ENCODE measurements around the gene GNB1. TPM values are rescaled to one million over a fixed set of nuclear protein-coding genes. Genes with fewer than 3 reads are reported as not detected.

The GNB1 gene
- total RNA-seq, 1 donor from 2014 or later, result 257 TPM

DNA sequence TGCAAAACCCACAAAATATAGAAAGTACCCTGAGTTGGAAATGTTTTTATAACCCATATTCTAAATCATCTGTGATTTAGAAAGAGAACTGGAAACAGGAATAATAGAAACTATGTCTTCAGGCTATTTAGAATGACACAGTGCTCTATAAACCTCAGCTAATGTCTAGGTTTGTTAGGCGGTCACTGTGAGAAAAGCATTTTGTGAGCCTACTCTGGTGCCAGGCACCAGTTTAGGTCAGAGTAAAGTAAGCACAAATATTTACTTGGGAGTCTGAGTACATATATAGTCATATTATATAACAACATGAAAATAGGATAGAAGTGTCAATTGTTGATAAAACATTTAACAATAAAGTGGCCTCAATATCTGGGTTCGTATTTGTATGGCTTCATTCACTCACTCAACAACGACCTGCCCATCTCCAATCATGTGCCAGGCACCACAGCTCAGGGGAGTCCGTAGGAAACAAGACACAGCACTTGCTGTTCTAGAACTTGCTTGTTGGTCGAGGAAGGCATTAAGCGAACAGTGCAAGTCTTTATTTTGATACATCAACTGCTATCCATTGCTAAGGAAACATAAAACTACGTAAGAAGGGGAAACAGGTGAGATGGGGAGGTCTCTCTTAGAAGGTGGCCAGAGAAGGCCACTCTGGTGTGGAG, 37.2 kb downstream of the GNB1 start:
- Histone ChIP-seq H3K27me3 (ENCODE audit: control insufficient read depth, insufficient read depth, low read length) (no peaks in the 10 kb centered on the region), H3K4me3 (ENCODE audit: low read depth, low read length) (no peak overlapping the region), H3K36me3 (ENCODE audit: control insufficient read depth, insufficient read depth, low read length) (no peaks in the 10 kb centered on the region)
- no peak for DNase-seq (ENCODE audit: low read depth)
- TF ChIP-seq CTCF (IDR thresholded peaks at IDR 0.05; ENCODE audit: insufficient read depth, low read length, poor library complexity, severe bottlenecking), result no peak

- H3K36me3 ChIP-seq (ENCODE audit: control insufficient read depth, insufficient read depth, low read length), result no peaks in the 10 kb centered on the region
- no peak overlapping the region for H3K4me3 ChIP-seq (ENCODE audit: low read depth, low read length)
- DNase-seq (ENCODE audit: low read depth), result no peak
- TF ChIP-seq CTCF (IDR thresholded peaks at IDR 0.05; ENCODE audit: insufficient read depth, low read length, poor library complexity, severe bottlenecking), result no peak
- H3K27me3 ChIP-seq (ENCODE audit: control insufficient read depth, insufficient read depth, low read length), result no peaks in the 10 kb centered on the region
Measured at GRCh38 chr1:1852619-1853414, 38.1 kb downstream of the GNB1 start.

- Histone ChIP-seq H3K36me3 (ENCODE audit: control insufficient read depth, insufficient read depth, low read length) (no peaks in the 10 kb centered on the region), H3K4me3 (ENCODE audit: low read depth, low read length) (no peak overlapping the region), H3K27me3 (ENCODE audit: control insufficient read depth, insufficient read depth, low read length) (no peaks in the 10 kb centered on the region)
- no peak for DNase-seq (ENCODE audit: low read depth)
- TF ChIP-seq CTCF (IDR thresholded peaks at IDR 0.05; ENCODE audit: insufficient read depth, low read length, poor library complexity, severe bottlenecking), result no peak
Measured at GRCh38 chr1:1847890-1848289, 43.0 kb downstream of the GNB1 start.

DNA sequence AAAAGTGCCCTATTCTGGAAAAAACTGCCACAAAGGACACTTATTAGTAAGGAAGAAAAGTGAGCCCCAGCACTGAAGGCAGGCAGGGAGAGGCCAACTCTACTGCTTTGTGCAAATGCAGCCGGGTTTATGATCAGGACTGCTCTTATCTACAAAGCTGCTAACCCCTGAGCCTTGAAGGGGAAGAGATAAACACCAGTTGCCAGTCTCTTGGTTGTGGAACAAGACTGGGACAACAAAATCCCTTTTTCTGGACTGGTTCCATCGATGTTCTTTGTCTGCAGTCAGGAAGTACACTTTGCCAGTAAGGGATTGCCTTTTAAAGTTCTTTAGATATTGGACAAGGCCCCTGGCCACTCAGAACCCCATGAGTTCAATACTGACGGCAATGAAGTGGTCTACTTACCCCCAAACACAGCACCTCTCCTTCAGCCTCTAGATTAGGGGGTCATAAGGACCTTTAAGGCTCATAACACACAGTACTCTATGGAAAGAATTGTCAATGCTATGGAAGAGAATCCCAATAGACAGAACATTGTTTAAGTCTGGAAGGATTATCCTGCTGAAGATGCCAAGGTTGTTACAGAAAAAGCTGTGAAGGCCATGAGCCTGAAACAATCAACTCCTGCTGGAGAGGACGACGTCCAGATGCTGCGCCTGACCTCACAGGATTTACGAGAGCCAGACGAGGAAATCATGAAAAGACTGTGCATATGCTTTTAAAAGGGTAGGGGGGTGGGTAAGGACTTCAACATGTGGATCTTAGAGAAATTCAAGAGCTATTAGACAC, 43.6 kb downstream of the GNB1 start:
- Histone ChIP-seq H3K4me3 (ENCODE audit: low read depth, low read length) (no peak overlapping the region), H3K27me3 (ENCODE audit: control insufficient read depth, insufficient read depth, low read length) (no peaks in the 10 kb centered on the region), H3K36me3 (ENCODE audit: control insufficient read depth, insufficient read depth, low read length) (no peaks in the 10 kb centered on the region)
- TF ChIP-seq CTCF (IDR thresholded peaks at IDR 0.05; ENCODE audit: insufficient read depth, low read length, poor library complexity, severe bottlenecking), result no peak
- DNase-seq (ENCODE audit: low read depth), result no peak

GRCh38 chr1:1846386-1846918, 44.4 kb downstream of the GNB1 start:
- no peak for DNase-seq (ENCODE audit: low read depth)
- no peaks in the 10 kb centered on the region for H3K27me3 ChIP-seq (ENCODE audit: control insufficient read depth, insufficient read depth, low read length)
- H3K36me3 ChIP-seq (ENCODE audit: control insufficient read depth, insufficient read depth, low read length), result no peaks in the 10 kb centered on the region

More at GRCh38 chr1:1846386-1846918, 44.4 kb downstream of the GNB1 start:
- H3K4me3 ChIP-seq (ENCODE audit: low read depth, low read length), result no peak overlapping the region
- TF ChIP-seq CTCF (IDR thresholded peaks at IDR 0.05; ENCODE audit: insufficient read depth, low read length, poor library complexity, severe bottlenecking), result no peak

Measured in kidney epithelial cell (primary cell).